H9 (cell line): ENCODE measurements around the gene CDK10. TPM values are rescaled to one million over a fixed set of nuclear protein-coding genes. Genes with fewer than 3 reads are reported as not detected.
A peak's percentile ranks its signal among the peaks of the same experiment; 100 is the strongest.

Experiments used
- DNase-seq: peaks from one replicate; pipeline ENCODE4 v3.0.0-alpha.2; 2017
- H2AFZ ChIP-seq: one replicate; pipeline ENCODE4 v1.6.1; 2013; ENCODE audit warnings: mild to moderate bottlenecking, low read length, control low read depth, moderate library complexity
- H2AK5ac ChIP-seq: 2 replicates; pipeline ENCODE4 v1.6.1; 2013; ENCODE audit warnings: low read length, control low read depth, mixed read lengths; ENCODE audit not compliant: insufficient read length
- H2BK120ac ChIP-seq: one replicate; pipeline ENCODE4 v1.6.1; 2013; ENCODE audit warnings: low read depth, mild to moderate bottlenecking, low read length, control low read depth, inconsistent platforms; ENCODE audit not compliant: poor library complexity, severe bottlenecking
- H2BK12ac ChIP-seq: 2 replicates; pipeline ENCODE4 v1.6.1; 2013; ENCODE audit warnings: low read length, control low read depth, mixed read lengths, low read depth; ENCODE audit not compliant: insufficient read length
- H2BK15ac ChIP-seq: 2 replicates; pipeline ENCODE4 v1.6.1; 2013; ENCODE audit warnings: low read depth, low read length, control low read depth
- H2BK20ac ChIP-seq: one replicate; pipeline ENCODE4 v1.6.1; 2013; ENCODE audit warnings: low read depth, mild to moderate bottlenecking, low read length, control low read depth, inconsistent platforms; ENCODE audit not compliant: poor library complexity, severe bottlenecking
- H2BK5ac ChIP-seq: 2 replicates; pipeline ENCODE4 v1.6.1; 2013; ENCODE audit warnings: low read length, control low read depth, mixed read lengths; ENCODE audit not compliant: insufficient read length
- H3K14ac ChIP-seq: 2 replicates; pipeline ENCODE4 v1.6.1; 2013; ENCODE audit warnings: low read length, control low read depth; ENCODE audit not compliant: insufficient read depth
- H3K18ac ChIP-seq: 2 replicates; pipeline ENCODE4 v1.6.1; 2013; ENCODE audit warnings: low read depth, mild to moderate bottlenecking, mixed read lengths, low read length, control low read depth; ENCODE audit not compliant: insufficient read length
- H3K23ac ChIP-seq: 2 replicates; pipeline ENCODE4 v1.6.1; 2013; ENCODE audit warnings: low read length, control low read depth, mixed read lengths, low read depth; ENCODE audit not compliant: insufficient read length
- H3K23me2 ChIP-seq: 2 replicates; pipeline ENCODE4 v1.6.1; 2013; ENCODE audit warnings: low read depth, mild to moderate bottlenecking, mixed read lengths, low read length, control low read depth; ENCODE audit not compliant: insufficient read length, poor library complexity, severe bottlenecking
- H3K27ac ChIP-seq: 2 replicates; pipeline ENCODE4 v1.5.1; 2013; ENCODE audit warnings: low read length, control low read depth, mixed read lengths, low read depth; ENCODE audit not compliant: insufficient read length
- H3K27me3 ChIP-seq: 2 replicates; pipeline ENCODE4 v1.6.1; 2013; ENCODE audit warnings: low read length, control low read depth, inconsistent platforms; ENCODE audit not compliant: insufficient read depth
- H3K4ac ChIP-seq: 2 replicates; pipeline ENCODE4 v1.6.1; 2013; ENCODE audit warnings: low read depth, mild to moderate bottlenecking, control low read depth, inconsistent platforms, low read length, moderate library complexity
- H3K4me1 ChIP-seq: 2 replicates; pipeline ENCODE4 v1.6.1; 2013; ENCODE audit warnings: low read length, control low read depth, inconsistent platforms; ENCODE audit not compliant: insufficient read depth
- H3K4me2 ChIP-seq: 2 replicates; pipeline ENCODE4 v1.6.1; 2013; ENCODE audit warnings: low read length, control low read depth, mixed read lengths; ENCODE audit not compliant: insufficient read length, insufficient read depth
- H3K56ac ChIP-seq: 2 replicates; pipeline ENCODE4 v1.6.1; 2013; ENCODE audit warnings: low read depth, mild to moderate bottlenecking, mixed read lengths, low read length, control low read depth; ENCODE audit not compliant: insufficient read length
- H3K79me1 ChIP-seq: 2 replicates; pipeline ENCODE4 v1.6.1; 2013; ENCODE audit warnings: low read depth, mild to moderate bottlenecking, moderate library complexity, low read length, control low read depth, inconsistent platforms; ENCODE audit not compliant: insufficient read depth, poor library complexity, severe bottlenecking
- H3K79me2 ChIP-seq: 2 replicates; pipeline ENCODE4 v1.6.1; 2013; ENCODE audit warnings: low read length, control low read depth, inconsistent platforms; ENCODE audit not compliant: insufficient read depth
- H3K9ac ChIP-seq: 2 replicates; pipeline ENCODE4 v1.6.1; 2013; ENCODE audit warnings: low read length, control low read depth, mixed read lengths; ENCODE audit not compliant: insufficient read length; ENCODE audit errors: extremely low read depth
- H3K9me3 ChIP-seq: one replicate; pipeline ENCODE4 v1.6.1; 2013; ENCODE audit warnings: low read depth, low read length, inconsistent platforms; ENCODE audit not compliant: control insufficient read depth
- H3T11ph ChIP-seq: one replicate; pipeline ENCODE4 v1.6.1; 2013; ENCODE audit warnings: mild to moderate bottlenecking, low read length, control low read depth, inconsistent platforms
- H4K20me1 ChIP-seq: one replicate; pipeline ENCODE4 v1.6.1; 2013; ENCODE audit not compliant: control insufficient read depth, insufficient read length, insufficient read depth
- H4K5ac ChIP-seq: 2 replicates; pipeline ENCODE4 v1.6.1; 2013; ENCODE audit warnings: low read depth, mild to moderate bottlenecking, mixed read lengths, low read length, control low read depth; ENCODE audit not compliant: insufficient read length
- H4K8ac ChIP-seq: replicated peaks from 2 replicates; pipeline ENCODE4 v1.6.1; 2013; ENCODE audit warnings: low read length, control low read depth, mixed read lengths, low read depth; ENCODE audit not compliant: insufficient read length
- H4K91ac ChIP-seq: 2 replicates; pipeline ENCODE4 v1.6.1; 2013; ENCODE audit warnings: low read depth, mild to moderate bottlenecking, moderate library complexity, mixed read lengths, low read length, control low read depth; ENCODE audit not compliant: insufficient read length
- H3K27ac Mint-ChIP-seq, 3 experiments: 2 replicates in 2 of 3; 3 replicates in 1 of 3; pipeline ENCODE4 v1.8.0; 2020 to 2021; ENCODE audit warnings: mixed read lengths in 3 of 3, mild to moderate bottlenecking in 1 of 3, moderate library complexity in 1 of 3
- H3K27me3 Mint-ChIP-seq: 2 replicates; pipeline ENCODE4 v1.8.0; 2021; ENCODE audit warnings: low read depth, mild to moderate bottlenecking, moderate library complexity, mixed read lengths
- H3K36me3 Mint-ChIP-seq, 3 experiments: 2 replicates in 2 of 3; 3 replicates in 1 of 3; pipeline ENCODE4 v1.8.0; 2020 to 2021; ENCODE audit warnings: low read depth in 3 of 3, mixed read lengths in 3 of 3; ENCODE audit not compliant: insufficient read depth in 1 of 3
- H3K4me1 Mint-ChIP-seq, 2 experiments: 2 replicates each; pipeline ENCODE4 v1.8.0; 2020; ENCODE audit warnings: mixed read lengths in 2 of 2
- H3K4me3 Mint-ChIP-seq, 2 experiments: 2 replicates in 1 of 2; 3 replicates in 1 of 2; pipeline ENCODE4 v1.8.0; 2020 to 2021; ENCODE audit warnings: mild to moderate bottlenecking in 2 of 2, mixed read lengths in 2 of 2, moderate library complexity in 1 of 2
- H3K9me3 Mint-ChIP-seq, 2 experiments: 2 replicates in 1 of 2; 3 replicates in 1 of 2; pipeline ENCODE4 v1.8.0; 2020; ENCODE audit warnings: mild to moderate bottlenecking in 2 of 2, mixed read lengths in 2 of 2, moderate library complexity in 1 of 2
- WGBS: extraction: QIAGEN DNeasy Blood & Tissue Kit; methylation state at CpG from one replicate; pipeline ENCODE4 v1.1.7; 2013; ENCODE audit warnings: missing lambda C conversion rate, low lambda C conversion rate, mixed read lengths; ENCODE audit not compliant: insufficient read length; ENCODE audit errors: extremely low coverage; 5-methylcytosine and 5-hydroxymethylcytosine counted together
- total RNA-seq: library from RNA; stranded (reverse); gene quantifications from 2 replicates; pipeline ENCODE4 v1.2.1, GENCODE V29; 2021
- TF ChIP-seq, protein P1 (sequence below): fragments of 200-600 bp; sonication (generic); conservative IDR thresholded peaks from 3 replicates; pipeline ENCODE4 v1.8.0; 2021; ENCODE audit warnings: antibody characterized with exemption, mild to moderate bottlenecking

The CDK10 gene
- total RNA-seq, 1 experiment from 2014 or later, result 77.1 TPM

DNA sequence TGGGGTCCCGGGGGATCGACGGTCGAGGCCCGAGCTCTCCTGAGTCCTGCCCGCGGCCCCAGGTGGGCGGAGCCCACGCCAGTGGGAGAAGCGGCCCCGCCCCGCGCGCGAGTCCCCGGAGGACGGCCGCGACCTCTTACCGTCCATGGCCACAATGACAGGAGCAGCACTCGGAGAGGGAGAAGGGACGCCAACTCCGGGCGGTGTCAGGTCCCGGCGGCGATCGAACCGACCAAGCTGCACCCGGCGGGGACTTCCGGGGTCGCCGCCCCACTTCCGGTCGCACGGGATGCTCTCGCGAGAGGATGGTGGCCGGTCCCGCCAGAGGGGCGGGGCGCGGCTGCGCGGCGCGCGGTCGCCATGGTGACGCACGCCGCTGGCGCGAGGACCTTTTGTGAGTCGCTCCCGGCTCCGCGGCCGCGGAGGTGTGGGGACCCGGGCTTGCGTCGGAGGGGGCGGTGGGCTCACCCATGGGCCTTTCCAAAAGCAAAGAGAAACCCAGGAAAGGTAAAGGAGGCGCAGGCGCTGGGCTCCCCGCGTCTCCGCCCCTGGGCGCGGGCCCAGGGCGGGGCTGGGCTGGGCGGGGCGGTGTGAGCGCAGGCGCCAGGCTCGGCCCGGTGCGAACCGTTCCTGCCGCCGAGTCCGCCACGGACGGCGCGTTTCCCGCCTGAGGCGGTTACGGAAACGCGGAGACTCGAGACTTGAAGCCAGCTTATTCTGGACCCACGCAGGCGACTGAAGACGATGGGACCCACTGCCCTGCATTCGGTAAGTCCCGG is 28.9 kb upstream of the CDK10 start, which contains the start of the genes CHMP1A and SPATA33:
Gene CHMP1A, minus strand, starts transcription at position 267 of the 779 bp plus-strand sequence. Its CDS starts 120 bp downstream, at position 147.
Gene SPATA33, plus strand, starts transcription at position 395 of the 779 bp plus-strand sequence. Its CDS starts 76 bp downstream, at position 471.
- Mint-ChIP-seq H3K4me3 (peak within 1 kb of the TSS; percentile 84 to 92), H3K27ac (peak within 1 kb of the TSS in 2 of 3 experiments; percentile 44 to 60; a peak in 1 of 7 replicates), H3K27me3 (peaks cover 2% of the 10 kb centered on the region; the same call in 1 of the 2 replicates), H3K36me3 (peaks cover 39 to 50% (median 50%) of the 10 kb centered on the region in 3 experiments), H3K9me3 (peaks cover 7% of the 10 kb centered on the region in 2 experiments; a peak in 4 of 5 replicates), H3K4me1 (peaks cover 9 to 14% of the 10 kb centered on the region in 2 experiments)
- H3K14ac ChIP-seq, result peak within 1 kb of the TSS; percentile 73; the same call in 1 of the 2 replicates
- no peak within 1 kb of the TSS for H2AFZ ChIP-seq
- peak within 1 kb of the TSS; percentile 81 for H3K9ac ChIP-seq
- no peak within 1 kb of the TSS for H2BK5ac ChIP-seq
- peak; percentile 90 for DNase-seq
- H2BK20ac ChIP-seq, result no peak within 1 kb of the TSS
- no peak within 1 kb of the TSS for H3K27ac ChIP-seq
- H4K20me1 ChIP-seq, result no peaks in the 10 kb centered on the region
- no peak within 1 kb of the TSS for H4K5ac ChIP-seq
- TF ChIP-seq, protein P1, sequence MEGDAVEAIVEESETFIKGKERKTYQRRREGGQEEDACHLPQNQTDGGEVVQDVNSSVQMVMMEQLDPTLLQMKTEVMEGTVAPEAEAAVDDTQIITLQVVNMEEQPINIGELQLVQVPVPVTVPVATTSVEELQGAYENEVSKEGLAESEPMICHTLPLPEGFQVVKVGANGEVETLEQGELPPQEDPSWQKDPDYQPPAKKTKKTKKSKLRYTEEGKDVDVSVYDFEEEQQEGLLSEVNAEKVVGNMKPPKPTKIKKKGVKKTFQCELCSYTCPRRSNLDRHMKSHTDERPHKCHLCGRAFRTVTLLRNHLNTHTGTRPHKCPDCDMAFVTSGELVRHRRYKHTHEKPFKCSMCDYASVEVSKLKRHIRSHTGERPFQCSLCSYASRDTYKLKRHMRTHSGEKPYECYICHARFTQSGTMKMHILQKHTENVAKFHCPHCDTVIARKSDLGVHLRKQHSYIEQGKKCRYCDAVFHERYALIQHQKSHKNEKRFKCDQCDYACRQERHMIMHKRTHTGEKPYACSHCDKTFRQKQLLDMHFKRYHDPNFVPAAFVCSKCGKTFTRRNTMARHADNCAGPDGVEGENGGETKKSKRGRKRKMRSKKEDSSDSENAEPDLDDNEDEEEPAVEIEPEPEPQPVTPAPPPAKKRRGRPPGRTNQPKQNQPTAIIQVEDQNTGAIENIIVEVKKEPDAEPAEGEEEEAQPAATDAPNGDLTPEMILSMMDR, result no peak
- peak within 1 kb of the TSS; percentile 84 for H3K4me2 ChIP-seq
- no peak within 1 kb of the TSS for H3K23ac ChIP-seq
- H3K79me1 ChIP-seq, result peaks cover 2% of the 10 kb centered on the region
- H4K8ac ChIP-seq, result no peak within 1 kb of the TSS
- H3K4ac ChIP-seq, result no peak within 1 kb of the TSS
- H3K79me2 ChIP-seq, result peaks cover 5% of the 10 kb centered on the region; the same call in 1 of the 2 replicates
- no peak within 1 kb of the TSS for H2BK15ac ChIP-seq
- WGBS, result no CpG with 5 or more reads among the region's 99 CpGs
- no peaks in the 10 kb centered on the region for H3K27me3 ChIP-seq
- H2BK12ac ChIP-seq, result no peak within 1 kb of the TSS
- H4K91ac ChIP-seq, result no peak within 1 kb of the TSS
- H3K4me1 ChIP-seq, result no peaks in the 10 kb centered on the region
- no peak within 1 kb of the TSS for H3K56ac ChIP-seq
- no peak within 1 kb of the TSS for H3K18ac ChIP-seq
- H3K23me2 ChIP-seq, result peaks cover 7% of the 10 kb centered on the region
- H2BK120ac ChIP-seq, result no peak within 1 kb of the TSS
- no peaks in the 10 kb centered on the region for H3K9me3 ChIP-seq
- H2AK5ac ChIP-seq, result no peak within 1 kb of the TSS
- H3T11ph ChIP-seq, result no peak within 1 kb of the TSS
